ENCODE measurements around the gene ZNF680.
A peak's percentile ranks its signal among the peaks of the same experiment; 100 is the strongest.
"Not testable (repeated sequence)": the region's sequence is repeated elsewhere in the genome, so short reads cannot be mapped to it uniquely, and the experiment has no call there.

Gene ZNF680

DNA sequence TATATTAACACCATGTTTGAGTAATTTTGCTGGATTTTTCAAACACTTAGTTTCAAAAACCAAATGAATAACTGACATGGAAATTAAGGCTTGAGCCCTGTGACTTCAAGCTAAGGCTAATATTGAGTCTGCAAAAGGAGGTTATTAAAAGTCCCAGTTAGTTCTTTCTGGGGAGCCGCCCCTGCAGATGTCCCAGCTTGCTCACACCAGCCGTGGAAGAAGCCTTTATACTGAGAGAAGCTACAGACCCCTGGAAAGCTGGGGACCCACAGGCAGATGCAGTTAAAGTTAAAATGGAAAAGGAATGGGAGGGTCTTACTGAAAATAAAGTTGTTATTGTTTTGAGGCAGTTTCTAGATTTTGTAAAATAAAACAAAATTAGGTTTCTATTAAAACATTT is 18.5 kb upstream of the ZNF680 start:
- DNase-seq (ENCODE audit: low read depth): no peak
- TF ChIP-seq, protein P1, sequence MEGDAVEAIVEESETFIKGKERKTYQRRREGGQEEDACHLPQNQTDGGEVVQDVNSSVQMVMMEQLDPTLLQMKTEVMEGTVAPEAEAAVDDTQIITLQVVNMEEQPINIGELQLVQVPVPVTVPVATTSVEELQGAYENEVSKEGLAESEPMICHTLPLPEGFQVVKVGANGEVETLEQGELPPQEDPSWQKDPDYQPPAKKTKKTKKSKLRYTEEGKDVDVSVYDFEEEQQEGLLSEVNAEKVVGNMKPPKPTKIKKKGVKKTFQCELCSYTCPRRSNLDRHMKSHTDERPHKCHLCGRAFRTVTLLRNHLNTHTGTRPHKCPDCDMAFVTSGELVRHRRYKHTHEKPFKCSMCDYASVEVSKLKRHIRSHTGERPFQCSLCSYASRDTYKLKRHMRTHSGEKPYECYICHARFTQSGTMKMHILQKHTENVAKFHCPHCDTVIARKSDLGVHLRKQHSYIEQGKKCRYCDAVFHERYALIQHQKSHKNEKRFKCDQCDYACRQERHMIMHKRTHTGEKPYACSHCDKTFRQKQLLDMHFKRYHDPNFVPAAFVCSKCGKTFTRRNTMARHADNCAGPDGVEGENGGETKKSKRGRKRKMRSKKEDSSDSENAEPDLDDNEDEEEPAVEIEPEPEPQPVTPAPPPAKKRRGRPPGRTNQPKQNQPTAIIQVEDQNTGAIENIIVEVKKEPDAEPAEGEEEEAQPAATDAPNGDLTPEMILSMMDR (IDR thresholded peaks at IDR 0.05; ENCODE audit: control insufficient read depth, extremely low read depth, insufficient read depth): no peak
- H3K4me3 ChIP-seq (ENCODE audit: low read depth, low read length): no peak overlapping the region

DNA sequence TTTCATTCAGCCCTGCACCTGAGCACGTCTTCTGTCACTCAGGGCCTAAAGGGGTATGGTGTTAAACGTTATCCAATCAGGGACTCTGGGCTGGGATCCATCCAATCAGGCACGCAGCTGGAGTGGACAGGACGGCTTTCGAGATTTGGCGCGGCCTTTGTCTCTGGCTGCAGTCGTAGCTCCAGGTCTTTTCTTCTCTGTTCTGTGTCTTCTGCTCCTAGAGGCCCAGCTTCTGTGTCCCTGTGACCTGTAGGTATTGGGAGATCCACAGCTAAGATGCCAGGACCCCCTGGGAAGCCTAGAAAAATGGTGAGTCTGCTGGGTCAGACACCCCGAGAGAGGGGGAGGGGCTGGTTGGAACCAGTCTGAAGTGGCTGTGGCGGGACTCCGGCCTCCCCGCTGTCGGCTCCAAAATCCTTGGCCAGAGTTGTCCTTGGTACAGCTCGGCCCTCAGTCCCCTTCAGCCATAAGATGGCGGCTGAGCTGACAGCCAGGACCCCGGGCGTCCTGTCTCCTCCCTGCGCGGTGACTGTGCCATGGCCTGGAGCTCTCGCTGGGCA is 11.7 kb upstream of the ZNF680 start:
- TF ChIP-seq, protein P1 (IDR thresholded peaks at IDR 0.05; ENCODE audit: control insufficient read depth, extremely low read depth, insufficient read depth): no peak
- DNase-seq (ENCODE audit: low read depth): no peak
- H3K4me3 ChIP-seq (ENCODE audit: low read depth, low read length): no peak overlapping the region

DNA sequence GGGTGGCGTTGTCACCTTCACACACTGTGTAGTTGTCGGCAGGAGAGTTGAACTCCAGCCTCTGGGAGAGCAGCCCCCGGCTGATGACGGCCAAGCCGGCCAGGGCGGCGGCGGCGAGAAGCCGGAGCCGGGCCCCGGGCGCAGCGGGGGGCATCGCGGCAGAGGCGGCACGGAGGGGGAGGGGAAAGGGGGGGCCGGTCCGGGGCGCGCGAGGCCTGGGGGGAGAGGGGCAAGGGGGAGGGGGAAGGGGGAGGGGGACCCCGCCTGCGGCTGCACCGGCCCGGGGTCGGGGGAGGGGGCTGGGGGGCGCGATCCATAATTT is 7.4 kb upstream of the ZNF680 start:
- DNase-seq (ENCODE audit: low read depth); H3K4me3 ChIP-seq (ENCODE audit: low read depth, low read length): not testable (repeated sequence)

DNA sequence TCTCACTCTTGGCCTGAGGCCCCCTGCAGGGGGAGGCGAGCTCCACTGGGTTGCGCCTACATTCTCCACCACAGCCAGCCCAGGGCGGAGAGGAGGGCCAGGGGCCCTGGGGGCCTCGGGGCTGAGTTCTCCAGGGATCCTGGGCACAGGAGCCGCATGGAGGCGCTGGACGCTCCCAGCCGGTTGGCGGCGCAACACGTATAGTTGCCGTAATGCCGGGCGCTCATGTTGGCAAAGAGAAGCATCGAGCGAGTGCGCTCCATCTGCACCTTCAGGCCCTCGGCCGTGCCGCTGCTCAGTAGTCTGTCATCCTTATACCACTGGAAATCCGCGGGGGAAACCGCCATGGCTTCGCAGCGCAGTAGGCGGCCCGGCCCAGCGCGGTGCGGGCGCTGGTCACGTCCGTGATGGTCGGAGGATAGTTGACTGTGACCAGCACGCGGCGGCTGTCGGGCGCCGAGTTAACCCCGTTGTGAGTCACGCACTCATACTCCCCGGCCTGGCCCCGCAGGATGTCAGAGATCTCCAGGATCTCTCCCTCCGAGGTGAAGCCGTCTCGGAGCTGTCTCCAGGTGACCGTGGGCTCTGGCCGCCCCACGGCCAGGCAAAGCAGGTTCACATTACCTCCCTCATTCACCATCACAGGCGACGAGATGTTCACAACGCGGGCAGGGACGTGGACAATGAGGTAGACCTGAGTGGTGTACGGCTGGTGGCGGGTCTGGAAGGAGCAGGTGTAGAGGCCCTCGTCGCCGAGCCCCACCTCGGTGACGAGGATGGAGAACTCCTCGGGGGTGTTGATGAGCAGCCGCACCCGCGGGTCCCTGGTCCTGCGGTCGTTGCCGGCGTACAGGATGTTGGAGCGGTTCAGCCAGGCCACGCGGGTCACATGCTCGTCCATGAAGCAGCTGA is 6.8 kb upstream of the ZNF680 start:
- H3K4me3 ChIP-seq (ENCODE audit: low read depth, low read length); DNase-seq (ENCODE audit: low read depth): not testable (repeated sequence)

DNA sequence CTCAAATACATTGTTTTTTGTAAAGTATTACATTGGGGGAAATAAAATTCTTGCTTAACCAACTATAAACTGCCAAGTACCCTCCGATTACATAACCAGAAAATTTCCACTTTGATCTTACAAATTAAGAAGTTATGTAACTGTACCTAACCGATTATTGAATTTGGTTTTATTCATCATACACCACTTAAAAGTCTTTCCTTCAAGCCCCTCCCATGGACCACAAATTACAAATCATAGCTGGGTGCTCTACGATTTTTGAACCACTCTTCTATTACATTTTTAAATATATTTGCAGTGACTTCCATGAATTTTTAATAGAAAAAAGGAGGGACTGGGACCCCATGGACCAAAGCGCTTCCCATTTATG is 630 bp downstream of the ZNF680 start:
- TF ChIP-seq, protein P1 (IDR thresholded peaks at IDR 0.05; ENCODE audit: control insufficient read depth, extremely low read depth, insufficient read depth): no peak
- peak overlapping the region; percentile 90 for H3K4me3 ChIP-seq (ENCODE audit: low read depth, low read length)
- no peak for DNase-seq (ENCODE audit: low read depth)

DNA sequence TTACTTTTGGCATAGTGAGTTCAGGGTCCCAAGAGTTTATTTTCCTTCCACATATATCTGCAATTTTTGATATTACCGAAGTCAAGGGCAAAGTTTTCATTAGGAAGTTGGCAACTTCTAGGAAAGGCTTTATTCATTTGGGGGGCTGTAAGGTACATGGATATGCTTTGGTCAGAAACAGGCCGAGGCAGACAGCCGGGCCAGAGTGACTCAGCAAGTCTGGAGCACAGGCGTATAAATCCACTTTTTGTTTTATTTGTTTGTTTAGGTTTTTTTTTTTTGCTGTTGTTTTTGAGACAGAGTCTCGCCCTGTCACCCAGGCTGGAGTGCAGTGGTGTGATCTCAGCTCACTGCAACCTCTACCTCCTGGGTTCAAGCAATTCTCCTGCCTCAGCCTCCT is 3.7 kb downstream of the ZNF680 start:
- H3K4me3 ChIP-seq (ENCODE audit: low read depth, low read length): no peak overlapping the region
- DNase-seq (ENCODE audit: low read depth): peak; percentile 48
- TF ChIP-seq, protein P1 (IDR thresholded peaks at IDR 0.05; ENCODE audit: control insufficient read depth, extremely low read depth, insufficient read depth): no peak

DNA sequence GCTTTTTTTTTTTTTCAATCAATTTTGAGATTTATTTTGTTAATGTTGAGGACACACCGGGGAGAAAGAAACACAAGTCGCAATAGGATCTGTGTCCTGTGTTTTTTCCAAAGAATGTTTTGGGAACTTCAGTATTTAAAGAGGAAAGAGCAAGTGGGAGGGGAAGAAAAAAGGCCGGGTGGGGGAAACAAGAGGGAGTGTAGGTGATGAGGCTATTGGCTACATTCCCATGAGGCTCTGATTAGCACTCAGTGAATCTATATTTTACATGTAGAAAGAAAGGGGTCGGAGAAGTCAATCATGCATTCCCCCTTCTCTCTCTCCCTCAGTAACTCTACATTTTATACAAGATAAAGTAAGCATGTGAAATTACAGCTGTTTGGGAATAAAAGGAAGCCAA is 4.1 kb downstream of the ZNF680 start:
- no peak overlapping the region for H3K4me3 ChIP-seq (ENCODE audit: low read depth, low read length)
- DNase-seq (ENCODE audit: low read depth): no peak
- TF ChIP-seq, protein P1 (IDR thresholded peaks at IDR 0.05; ENCODE audit: control insufficient read depth, extremely low read depth, insufficient read depth): no peak

DNA sequence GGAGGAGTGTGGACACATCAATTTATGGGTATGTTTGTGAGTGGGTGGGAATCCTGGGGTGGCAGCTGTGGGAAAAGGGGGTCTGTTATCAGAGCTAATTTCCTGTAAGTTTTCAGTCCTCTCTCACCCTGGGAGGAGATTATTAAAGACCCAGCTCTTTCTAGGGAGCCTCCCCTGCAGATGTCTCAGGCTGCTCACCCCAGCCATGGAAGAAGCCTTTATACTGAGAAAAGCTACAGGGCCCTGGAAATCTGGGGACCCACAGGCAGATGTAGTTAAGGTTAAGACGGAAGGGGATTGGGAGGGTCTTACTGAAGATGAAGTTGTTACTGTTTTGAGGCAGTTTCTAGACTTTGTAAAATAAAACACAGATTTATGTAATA is 4.6 kb downstream of the ZNF680 start:
- no peak for DNase-seq (ENCODE audit: low read depth)
- no peak overlapping the region for H3K4me3 ChIP-seq (ENCODE audit: low read depth, low read length)
- TF ChIP-seq, protein P1 (IDR thresholded peaks at IDR 0.05; ENCODE audit: control insufficient read depth, extremely low read depth, insufficient read depth): no peak
